RPMI7951 (cell line): Measurements from ENCODE around the gene RAD18. TPM values are rescaled to one million over a fixed set of nuclear protein-coding genes. Genes with fewer than 3 reads are reported as not detected.

ENCODE experiments used
- DNase-seq: peaks from one replicate; pipeline ENCODE4 v3.0.0-alpha.2; 2012; ENCODE audit warnings: low read depth
- total RNA-seq: library from RNA; depleted of rRNA; stranded (reverse); fragments of >200 nt; shearing (Covaris generic); gene quantifications from 2 replicates; pipeline ENCODE4 v1.2.3, GENCODE V29; 2014; rRNA removed

The RAD18 gene
- total RNA-seq = 22.0 and 34.1 TPM in 2 replicates

GRCh38 chr3:8963137-8963853 lies at the start of gene RAD18:
TSS of gene RAD18 (minus strand) at chr3:8963472. CDS start at chr3:8963385, 87 bp downstream.
- peak; percentile 89 for DNase-seq

DNA sequence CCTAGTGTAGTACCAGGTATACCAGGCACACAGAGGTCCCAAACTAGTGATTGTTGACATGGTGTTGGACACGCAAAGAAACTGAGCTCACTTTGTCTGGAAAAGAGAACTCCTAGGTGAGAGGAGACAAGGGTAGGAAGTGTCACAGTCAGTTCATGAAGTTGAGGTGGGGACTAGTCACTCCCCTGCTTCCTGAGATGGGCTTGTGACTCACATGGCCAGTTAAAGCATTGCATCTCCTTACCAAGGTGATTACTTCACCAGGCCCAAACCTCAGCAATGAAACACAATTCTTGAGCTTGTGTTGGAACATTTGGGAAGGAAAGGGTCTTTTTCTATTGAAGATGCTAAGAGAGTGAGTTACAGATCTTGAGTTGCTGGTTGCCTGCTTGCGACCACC lies 49.2 kb upstream of the RAD18 start:
- no peak for DNase-seq

- DNase-seq = no peak
Observed at GRCh38 chr3:9009976-9010545, 46.8 kb upstream of the RAD18 start.

GRCh38 chr3:9008550-9009255 lies 45.4 kb upstream of the RAD18 start:
- DNase-seq = peak; percentile 50

DNA sequence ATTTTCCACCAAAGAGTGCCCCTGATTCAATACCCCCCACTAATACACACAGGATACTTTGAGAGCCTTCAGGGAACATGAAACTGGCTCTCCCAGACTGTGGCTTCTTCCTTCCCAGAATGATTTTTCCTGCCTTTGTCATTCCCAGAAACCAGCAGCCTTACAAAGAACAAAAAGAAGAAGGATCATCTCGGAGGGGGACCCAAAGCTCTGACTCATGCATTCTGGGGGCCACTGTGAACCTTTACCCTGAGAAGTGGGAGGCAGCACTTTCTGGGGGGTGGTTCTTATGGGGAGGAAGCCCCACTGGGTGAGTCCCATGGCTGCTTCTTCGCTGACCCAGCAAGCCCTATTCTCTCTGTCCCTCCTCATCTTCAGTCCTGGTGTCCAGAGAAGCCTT lies 44.7 kb upstream of the RAD18 start:
- no peak for DNase-seq

DNA sequence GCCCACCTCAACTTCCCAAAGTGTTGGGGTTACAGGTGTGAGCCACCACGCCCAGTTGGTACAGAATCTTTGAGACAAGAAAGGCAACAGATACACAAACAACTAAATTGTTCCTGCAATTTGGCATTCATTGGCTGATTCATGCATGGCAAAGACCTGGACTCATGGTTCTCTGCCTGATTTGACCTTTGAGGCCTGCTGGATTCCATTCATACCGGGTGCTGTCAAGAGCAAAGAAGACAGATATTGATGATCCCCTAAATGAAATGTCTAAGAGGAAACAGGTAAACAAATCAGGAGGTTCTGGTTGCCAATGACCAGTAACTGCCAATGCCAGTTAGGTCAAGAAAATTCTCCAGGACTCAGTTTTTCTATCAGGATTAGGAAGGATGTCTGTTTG lies 43.9 kb upstream of the RAD18 start:
- no peak for DNase-seq

- DNase-seq = no peak
Observed at GRCh38 chr3:9000041-9000440, 36.8 kb upstream of the RAD18 start.

- DNase-seq = no peak
Observed at GRCh38 chr3:8997151-8997550, 33.9 kb upstream of the RAD18 start.

GRCh38 chr3:8996681-8997121 lies 33.4 kb upstream of the RAD18 start:
- no peak for DNase-seq

DNA sequence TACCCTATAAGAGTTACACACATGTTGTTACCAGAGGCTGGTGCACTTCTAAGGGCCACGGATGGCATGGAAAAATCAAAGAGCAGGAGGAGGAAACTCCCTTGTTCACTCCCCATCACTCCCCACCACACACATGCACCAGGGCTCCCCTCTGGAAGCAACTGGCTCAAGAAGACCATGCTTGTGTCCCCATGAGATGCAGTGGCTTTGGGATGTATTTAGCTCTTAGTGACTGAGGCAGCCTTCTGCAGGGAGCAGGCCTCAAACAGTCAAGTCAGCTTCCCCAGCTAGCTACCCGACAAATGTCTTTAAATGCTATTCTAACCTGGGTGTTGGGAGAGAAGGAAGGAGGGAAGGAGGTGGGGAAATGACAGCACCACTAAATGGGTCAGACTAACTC lies 32.9 kb upstream of the RAD18 start:
- no peak for DNase-seq

GRCh38 chr3:8994226-8994625 lies 31.0 kb upstream of the RAD18 start:
- DNase-seq = no peak

DNA sequence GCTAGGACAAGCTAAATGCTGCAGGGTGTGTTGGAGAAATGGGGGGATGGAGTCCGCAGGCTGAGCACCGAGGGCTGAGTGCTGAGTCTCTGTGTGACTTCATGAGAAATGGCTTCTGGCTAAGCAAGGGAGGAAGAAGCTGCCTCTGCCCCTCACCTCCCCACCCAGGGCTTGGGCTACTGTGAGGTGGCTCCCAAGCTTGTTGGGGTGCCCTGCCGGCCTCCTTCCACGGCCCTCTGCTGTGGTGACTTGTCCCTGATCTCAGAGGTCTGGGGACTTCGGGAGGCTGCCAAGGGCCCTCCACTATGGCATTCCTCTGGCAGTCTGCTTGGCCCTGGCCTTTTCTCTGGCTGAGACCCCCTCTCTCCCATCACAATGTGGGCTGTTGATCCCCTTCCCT lies 30.1 kb upstream of the RAD18 start:
- DNase-seq = no peak

DNA sequence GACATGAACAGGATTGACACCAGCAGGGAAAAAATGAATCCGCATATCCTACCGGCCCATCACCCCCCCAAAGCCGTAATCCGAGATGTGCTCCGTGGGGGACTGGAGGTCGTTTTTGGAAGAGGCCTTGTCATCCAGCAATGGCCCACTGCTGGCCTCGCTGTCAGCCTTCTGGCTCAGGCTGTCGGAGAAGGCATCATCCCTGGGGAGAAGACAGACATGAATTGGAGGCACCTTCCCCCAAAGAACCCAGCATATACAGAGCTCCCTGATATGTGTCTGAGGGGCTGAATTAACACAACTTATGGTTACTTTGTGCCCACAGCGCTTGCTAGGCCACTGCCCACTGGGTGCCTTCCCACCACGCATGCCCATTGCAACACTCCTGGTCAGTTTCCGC lies 29.6 kb upstream of the RAD18 start:
- DNase-seq = no peak

GRCh38 chr3:8992199-8992598 lies 28.9 kb upstream of the RAD18 start:
- DNase-seq = no peak

DNA sequence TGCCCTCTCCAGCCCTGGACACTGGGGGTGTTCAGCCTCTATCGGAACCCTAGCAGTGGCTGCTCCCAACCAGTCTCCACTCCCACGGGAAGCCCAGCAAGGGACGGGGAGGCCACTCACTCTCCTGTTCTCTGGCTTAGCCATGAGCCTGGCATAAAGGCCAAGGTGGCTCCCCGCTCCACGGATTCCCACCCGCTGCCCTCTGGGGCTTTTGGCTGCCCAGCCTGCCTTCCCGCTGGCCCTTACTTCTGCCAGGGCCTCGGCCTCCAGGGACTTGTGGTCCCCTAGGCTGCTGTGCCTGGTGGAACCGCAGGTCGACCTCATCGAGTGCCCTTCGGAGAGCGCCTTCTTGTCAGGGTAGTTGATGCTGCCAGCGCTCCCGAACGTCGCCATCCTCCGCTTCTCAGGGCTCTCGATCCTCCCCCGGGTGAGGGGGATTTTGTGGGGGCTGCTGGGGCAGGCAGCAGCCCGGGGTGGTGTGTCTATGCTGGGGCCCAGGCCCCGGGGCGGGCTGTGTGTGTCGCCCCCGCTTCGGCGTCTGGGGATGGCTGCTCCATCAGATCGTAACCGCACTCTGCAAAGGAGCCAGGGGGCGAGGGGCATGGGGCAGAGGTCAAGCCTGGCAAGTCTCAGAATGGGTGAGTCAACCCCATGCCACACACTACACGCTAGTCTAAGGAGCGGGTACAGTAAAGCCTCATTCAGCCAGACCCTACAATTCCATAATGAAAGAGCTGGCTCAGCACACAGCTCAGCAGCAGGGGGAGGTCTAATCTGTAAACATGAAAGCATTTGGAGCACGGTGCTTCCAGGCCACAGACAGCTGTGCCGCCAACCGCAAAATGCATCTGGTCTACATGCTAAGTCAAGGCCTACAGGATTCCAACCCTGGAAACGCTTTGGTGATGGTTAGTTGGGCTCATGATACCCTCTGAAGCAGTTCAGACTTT lies 27.3 kb upstream of the RAD18 start:
- DNase-seq = peak; percentile 26

DNA sequence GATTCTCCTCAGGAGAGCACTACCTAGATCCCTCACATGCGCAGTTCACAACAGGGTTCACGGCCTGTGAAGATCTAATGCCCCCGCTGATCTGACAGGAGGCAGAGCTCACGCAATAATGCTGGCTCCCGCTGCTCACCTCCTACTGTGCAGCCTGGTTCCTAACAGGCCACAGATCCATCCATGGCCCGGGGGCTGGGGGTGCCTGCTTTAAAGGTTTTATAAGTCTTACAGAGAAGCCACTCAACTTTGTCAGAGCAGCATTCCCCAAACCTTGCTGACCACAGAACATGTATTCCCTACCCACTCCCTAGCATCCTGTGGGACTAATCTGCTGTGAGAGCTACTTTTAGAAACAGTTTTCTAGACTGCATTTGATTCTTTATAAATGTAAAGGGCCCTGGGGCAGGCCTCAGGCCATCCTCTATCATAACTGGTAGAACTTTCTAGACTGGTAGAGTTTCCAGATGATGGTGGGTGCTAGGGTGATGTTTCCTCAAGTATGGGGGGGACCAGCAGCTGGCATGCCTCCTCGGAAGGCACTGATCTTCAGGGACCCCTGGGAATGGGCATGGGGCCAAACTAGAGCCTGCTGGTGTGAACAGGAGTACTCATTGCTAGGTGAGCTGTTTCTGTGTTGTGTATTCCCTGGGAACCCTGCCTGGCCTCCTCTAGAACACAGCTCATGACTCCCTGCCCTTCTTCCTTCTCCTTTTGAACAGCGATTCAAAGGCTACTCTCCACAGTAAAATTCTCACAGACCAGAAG lies 25.7 kb upstream of the RAD18 start:
- DNase-seq = no peak

DNA sequence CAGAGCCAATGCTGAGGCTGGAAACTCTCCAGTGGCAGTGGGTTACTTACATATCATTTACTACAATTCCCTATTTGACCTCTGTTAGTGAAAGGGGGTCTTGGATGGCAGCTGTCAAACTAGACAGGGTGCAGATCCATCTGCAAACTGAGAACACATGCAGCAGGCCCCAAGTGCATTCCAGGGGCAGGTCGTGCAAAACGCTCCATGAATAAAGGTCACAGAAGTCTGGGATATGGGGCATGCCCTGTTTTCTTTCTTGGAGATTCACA lies 25.0 kb upstream of the RAD18 start:
- no peak for DNase-seq

DNA sequence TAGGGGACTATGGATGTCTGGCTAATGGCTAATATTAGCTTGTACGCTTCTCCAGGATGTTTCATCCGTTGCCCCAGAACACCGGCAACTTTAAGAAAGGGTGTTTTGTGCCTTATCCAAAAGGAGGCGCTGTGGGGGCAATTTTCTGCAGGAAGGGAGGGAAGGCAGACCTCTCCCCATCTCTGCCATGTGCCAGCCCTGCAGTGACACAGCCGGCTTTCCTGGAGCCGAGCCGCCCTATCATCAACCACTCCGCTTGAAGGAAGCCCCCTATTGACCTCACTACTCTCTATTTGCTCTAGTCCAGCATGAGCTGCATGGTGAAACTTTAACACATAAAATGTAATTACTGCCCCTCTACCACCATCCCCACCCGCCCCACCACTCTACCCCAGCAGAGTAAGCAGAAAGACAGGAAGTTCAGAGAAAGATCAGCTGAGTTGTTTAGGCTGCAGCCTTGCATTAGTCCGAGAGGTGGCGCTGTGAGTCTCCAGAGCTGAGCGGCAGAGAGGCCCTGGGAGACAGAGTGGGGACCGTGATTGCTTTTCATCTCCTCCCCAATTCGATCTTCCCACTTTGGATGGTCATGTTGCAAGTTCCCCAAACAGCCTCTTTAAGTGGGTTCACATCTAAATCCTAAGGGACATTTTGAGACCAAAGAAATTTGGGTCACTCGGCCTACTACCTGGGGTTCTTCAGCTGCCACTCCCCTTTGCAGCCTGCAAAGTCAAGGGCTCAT lies 24.5 kb upstream of the RAD18 start:
- peak; percentile 48 for DNase-seq

- DNase-seq = no peak
Observed at GRCh38 chr3:8987226-8987625, 24.0 kb upstream of the RAD18 start.

- DNase-seq = no peak
Observed at GRCh38 chr3:8986741-8987140, 23.5 kb upstream of the RAD18 start.

DNA sequence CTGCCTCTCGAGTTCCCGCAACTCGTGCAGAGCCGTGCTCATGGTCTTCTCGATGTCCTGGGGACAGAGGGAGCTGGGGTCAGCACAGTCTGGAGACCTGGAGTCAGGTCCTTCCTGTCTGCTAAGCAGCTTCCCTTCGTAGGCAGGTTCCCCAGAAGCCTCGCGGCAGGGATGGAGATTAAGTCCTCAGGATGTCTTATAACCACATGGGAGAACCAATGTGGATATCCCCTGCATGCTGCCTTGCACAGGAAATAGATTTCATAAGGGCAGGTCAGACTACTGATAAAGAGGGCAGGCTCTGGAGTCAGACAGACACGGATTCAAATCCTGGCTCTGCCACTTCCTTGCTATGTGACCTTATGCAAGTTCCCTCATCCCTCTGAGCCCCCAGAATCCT lies 22.6 kb upstream of the RAD18 start:
- no peak for DNase-seq
